Ammon's horn (tissue), 1 donor: ENCODE results near the gene DALRD3.
"Not testable (repeated sequence)": the region's sequence is repeated elsewhere in the genome, so short reads cannot be mapped to it uniquely, and the experiment has no call there.

Experiments used
- DNase-seq: peaks from one replicate; pipeline ENCODE4 v3.0.0-alpha.2; 2016; ENCODE audit warnings: low spot score

DALRD3 gene

GRCh38 chr3:49021813-49022687 is 3.7 kb upstream of the DALRD3 start, which contains the start of gene NDUFAF3:
Gene NDUFAF3, plus strand, starts transcription at chr3:49022121. Its CDS starts 24 bp downstream, at chr3:49022145.
- DNase-seq = peak; percentile 93

GRCh38 chr3:49021213-49021812 is 2.9 kb upstream of the DALRD3 start:
- DNase-seq = peak; percentile 98

DNA sequence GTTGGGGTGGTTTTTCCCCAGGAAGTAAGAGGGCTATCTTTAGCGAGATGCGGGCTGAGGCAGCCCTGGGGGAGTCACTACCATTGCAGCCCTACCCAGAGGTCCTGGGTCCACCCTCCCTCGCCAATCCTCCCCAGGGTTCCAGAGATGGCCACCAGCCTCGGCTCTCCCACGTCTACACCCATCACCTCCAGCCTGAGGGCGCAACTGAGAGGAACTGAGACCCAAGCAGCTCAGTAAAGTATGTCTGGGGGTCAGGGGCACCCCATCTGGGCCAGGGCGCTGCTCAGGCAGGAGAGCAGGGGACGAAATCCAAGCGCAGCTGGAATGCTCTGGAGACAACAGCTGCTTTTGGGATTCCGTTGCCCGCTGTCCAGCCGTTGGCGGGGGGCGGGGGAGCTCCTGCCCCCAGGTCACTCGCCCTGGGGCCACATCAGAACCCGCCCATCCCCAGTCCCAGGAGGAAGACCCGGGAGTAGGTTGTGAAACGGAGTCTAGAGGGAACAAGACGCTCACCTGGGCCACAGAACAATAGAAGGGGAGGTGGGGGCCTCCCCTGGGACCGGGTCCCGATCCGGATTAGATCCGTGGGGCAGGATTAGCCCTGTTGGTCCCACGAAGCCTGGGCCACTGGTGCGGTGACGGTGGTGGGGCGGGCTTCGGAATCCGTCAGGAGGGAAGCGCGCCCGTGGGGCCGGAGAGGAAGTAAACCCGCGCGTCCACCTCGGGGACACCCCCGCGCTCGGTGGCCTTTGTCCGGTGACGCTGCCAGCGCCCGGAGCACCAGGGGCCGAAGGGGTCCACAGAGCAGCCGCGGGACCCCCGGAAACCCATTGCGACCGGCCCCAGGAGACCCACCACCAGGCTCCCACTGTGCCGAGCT is 2.2 kb upstream of the DALRD3 start:
- no peak for DNase-seq

DNA sequence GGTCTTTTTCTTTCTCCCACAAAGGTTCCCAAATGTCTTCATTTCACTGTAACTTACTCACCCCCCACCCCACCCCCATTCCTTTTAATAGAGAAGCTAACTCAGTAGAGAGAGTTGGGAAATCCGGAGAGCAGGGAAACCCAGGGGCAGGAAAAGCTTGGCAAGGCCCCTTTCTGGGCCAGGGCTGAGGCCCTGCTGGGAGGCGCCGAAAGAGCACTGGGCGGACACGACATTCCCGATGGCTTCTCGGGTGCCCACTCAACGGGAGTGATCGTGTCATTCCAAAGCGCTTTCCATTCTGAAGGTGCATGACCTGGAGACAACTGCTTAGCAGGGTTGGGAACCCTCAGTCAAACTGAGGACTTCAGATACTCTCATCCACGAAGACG is 1.6 kb upstream of the DALRD3 start:
- no peak for DNase-seq

DNA sequence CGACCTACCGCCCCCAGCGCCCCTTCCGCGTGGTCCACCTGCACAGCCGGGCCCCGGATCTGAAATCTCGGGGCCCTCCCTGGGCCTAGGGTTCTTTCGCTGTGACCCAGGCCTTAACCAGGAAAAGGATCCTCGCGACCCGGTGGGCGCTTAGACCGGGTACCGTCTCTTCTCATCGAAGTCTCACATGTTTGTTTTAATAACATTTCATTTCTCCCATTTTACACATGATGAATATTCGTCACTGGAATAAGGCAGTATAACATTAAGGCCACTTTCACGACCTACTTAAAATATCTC is 277 bp upstream of the DALRD3 start:
- no peak for DNase-seq

DNA sequence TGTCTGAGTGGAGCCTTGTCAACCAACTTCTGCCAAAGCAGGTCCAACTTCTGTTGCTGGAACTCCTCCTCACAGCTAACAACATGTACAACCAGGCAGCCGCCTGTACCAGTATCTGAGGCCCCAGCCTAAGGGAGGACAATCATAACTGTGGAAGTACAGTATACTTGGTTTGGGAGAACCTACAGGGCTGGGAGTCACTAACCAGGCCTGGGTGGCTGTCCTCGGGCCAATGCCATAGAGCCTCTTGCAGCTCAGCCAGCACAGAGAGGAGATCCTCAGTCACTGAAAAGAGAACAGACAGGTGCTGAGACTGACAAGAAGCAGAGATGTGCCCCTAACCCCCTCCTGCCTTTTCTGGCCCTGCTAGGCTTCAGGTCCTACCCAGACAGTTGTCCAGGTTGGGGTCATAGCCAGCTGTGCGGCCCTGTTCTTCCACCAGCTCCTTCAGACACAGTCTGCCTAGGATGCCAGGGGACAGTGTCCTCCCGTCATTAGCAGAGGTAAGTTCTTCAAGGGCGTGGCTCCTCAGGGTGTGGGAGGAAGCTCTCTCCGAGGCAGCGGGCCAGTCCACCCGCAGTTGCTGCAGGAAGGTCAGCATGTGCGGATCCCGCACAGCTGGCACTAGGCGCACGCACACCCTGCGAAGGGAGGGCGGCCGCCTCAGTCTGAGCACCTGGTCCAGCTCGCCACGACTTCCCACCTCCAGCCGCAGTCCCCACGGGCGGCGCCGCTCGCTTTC is 980 bp downstream of the DALRD3 start:
- DNase-seq = no peak

GRCh38 chr3:49016414-49017228 is 1.8 kb downstream of the DALRD3 start:
- DNase-seq = no peak

DNA sequence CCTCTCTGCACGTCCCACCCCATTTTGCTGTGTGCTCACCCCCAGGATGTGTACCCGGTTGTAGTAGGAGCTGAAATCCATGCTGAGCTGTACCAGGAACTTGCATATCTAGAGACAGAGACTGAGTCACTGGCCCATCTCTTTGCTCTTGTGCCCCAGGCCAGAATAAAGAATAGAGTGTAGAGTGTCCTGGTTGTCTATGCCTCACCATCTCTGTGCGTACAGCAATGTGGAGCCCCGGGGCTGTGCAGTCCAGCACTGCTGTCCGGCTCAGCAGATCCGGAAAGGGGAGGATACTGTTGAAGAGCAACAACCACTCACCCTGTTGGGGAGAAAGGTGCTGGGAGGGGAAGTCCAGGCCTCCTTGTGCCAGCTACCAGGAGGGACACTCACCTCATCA is 2.6 kb downstream of the DALRD3 start:
- no peak for DNase-seq

DNA sequence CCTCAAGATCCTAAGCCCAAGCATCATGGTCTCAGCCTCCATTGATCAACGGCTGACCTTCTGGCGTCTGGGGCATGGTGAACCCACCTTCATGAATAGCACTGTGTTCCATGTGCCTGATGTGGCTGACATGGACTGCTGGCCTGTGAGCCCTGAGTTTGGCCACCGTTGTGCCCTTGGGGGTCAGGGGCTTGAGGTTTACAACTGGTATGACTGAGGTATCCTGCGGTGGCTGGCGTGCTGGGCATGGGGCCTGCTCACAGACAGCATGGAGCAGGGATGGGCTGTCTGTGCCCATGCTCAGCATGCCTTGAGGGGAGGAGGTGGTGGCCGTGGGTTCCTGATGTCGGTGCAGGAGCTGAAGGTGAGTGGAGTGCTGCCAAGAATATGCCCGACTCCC is 3.3 kb downstream of the DALRD3 start:
- no peak for DNase-seq

GRCh38 chr3:49013738-49014660 is 4.4 kb downstream of the DALRD3 start:
- no peak for DNase-seq

DNA sequence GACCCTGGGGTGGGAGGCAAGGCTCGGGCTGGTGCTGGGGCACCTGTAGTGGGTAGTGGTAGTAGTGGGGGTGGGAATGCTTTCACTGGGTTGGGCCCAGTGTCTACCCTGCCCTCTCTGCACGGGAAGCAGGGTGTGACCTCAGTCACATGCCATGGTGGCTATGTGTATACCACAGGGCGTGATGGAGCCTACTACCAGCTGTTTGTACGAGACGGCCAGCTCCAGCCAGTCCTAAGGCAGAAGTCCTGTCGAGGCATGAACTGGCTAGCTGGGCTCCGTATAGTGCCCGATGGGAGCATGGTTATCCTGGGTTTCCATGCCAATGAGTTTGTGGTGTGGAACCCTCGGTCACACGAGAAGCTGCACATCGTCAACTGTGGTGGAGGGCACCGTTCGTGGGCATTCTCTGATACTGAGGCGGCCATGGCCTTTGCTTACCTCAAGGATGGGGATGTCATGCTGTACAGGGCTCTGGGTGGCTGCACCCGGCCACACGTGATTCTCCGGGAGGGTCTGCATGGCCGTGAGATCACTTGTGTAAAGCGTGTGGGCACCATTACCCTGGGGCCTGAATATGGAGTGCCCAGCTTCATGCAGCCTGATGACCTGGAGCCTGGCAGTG is 5.2 kb downstream of the DALRD3 start:
- DNase-seq = no peak

GRCh38 chr3:49012441-49013017 is 5.9 kb downstream of the DALRD3 start:
- DNase-seq = no peak

DNA sequence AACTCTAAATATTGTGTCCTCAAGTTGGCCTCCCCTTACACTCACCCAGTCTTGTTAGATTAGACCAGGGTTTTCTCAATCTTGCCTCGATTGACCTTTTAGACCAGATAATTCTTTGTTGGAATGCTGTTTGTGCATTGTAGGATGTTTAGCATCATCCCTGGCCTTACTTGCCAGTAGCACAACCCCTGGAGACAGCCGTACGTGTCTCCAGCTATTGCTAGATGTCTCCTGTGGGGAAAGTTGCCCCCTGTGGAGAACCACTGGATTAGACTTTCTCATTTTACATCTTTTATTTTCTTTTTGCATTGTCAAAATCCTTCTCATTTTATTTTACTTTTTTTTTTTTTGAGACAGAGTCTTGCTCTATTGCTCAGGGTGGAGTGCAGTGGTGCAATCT is 9.0 kb downstream of the DALRD3 start:
- no peak for DNase-seq

DNA sequence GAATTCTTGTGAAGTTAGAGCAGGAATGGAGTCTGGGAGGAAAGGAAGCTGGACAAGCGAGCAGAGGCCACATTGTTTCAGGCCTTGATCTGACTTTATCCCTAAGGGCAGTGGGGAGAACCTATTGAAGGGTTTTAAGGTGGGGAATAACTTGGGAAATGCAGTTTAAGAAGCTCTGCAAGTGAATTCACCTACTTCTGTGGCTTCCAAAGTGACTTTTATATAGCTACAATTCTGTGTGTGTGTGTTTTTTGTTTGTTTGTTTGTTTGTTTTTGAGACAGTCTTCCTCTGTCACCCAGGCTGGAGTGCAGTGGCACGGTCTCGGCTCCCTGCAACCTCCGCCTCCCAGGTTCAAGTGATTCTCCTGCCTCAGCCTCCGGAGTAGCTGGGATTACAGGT is 9.8 kb downstream of the DALRD3 start:
- not testable (repeated sequence) for DNase-seq

- DNase-seq = peak; percentile 84
Measured at GRCh38 chr3:49007771-49008528, 10.4 kb downstream of the DALRD3 start.

DNA sequence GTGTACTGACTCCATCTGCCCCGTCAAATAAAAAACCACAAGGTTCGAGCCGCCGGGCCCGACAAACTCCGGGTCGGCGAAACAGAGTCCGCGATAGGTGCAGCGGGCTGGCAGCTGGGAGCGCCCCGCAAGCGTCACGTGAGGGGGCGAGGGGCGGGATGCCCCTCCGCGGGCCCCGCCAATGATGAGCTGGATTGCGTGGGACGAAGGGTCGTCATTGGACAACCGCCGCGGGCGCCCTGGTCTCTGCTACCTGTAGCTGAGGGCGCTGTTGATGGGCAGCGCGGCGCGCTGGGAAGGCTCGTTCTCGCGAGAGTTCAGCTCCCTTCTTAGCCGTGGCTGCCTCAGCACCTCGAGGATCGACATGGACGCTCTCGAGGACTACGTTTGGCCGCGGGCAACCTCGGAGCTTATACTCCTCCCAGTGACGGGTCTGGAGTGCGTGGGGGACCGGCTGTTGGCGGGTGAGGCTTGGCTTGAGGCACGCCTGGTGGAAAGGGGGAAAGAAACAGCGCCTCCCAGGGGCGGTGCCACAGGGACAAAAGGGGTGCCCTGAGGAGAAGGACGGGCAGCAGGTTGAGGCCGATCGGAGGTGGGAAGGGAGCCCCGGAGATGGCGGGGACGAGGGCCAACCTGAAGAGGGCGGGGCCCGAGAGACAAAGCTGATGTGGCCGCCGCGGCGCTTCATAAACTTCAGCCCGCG is 11.2 kb downstream of the DALRD3 start, which contains the start of gene WDR6:
Gene WDR6 (plus strand): TSS at position 324 of the 703 bp plus-strand sequence. CDS start 41 bp downstream, at position 365.
- peak; percentile 97 for DNase-seq

DNA sequence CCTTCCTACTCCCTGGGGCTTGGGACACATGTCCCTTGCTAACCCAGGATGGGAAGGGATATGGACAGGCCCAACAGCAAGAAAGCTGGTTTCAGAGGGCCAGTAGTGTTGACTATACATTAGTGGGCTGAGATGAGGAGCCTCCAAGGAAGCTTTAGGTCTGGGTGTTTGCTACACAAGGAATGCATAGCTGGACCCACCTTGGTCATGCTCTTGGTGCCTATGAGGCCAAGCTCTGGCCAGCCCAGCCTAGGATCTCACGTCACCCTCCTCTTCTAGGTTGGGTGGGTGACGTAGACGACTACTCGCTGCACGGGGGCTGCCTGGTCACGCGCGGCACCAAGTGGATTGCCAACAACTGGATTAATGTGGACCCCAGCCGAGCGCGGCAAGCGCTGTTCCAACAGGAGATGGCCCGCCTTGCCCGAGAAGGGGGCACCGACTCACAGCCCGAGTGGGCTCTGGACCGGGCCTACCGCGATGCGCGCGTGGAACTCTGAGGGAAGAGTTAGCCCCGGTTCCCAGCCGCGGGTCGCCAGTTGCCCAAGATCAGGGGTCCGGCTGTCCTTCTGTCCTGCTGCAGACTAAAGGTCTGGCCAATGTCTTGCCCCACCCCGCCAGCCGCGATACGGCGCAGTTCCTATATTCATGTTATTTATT is 11.8 kb downstream of the DALRD3 start:
- peak; percentile 60 for DNase-seq
